Muscle layer of colon (tissue), 2 donors: ENCODE measurements around the gene EMC8.

Source experiments
- H3K27ac ChIP-seq: one replicate; pipeline ENCODE4 v1.7.0; 2013; ENCODE audit warnings: low read depth, mild to moderate bottlenecking, low read length, moderate library complexity
- H3K27me3 ChIP-seq, 2 donors: one replicate each; pipeline ENCODE4 v1.7.0; 2013; ENCODE audit warnings: low read length in 2 of 2, mild to moderate bottlenecking in 2 of 2; ENCODE audit not compliant: insufficient read depth in 2 of 2, control insufficient read depth in 1 of 2
- H3K36me3 ChIP-seq: one replicate; pipeline ENCODE4 v1.7.0; 2013; ENCODE audit warnings: mild to moderate bottlenecking, low read length; ENCODE audit not compliant: insufficient read depth
- H3K4me1 ChIP-seq: one replicate; pipeline ENCODE4 v1.7.0; 2013; ENCODE audit warnings: mild to moderate bottlenecking, low read length; ENCODE audit not compliant: insufficient read depth
- H3K4me3 ChIP-seq, 2 donors: one replicate each; pipeline ENCODE4 v1.7.0; 2013; ENCODE audit warnings: low read length in 2 of 2, low read depth in 1 of 2, mild to moderate bottlenecking in 1 of 2, moderate library complexity in 1 of 2
- H3K9ac ChIP-seq: one replicate; pipeline ENCODE4 v1.7.0; 2013; ENCODE audit warnings: low read length
- H3K9me3 ChIP-seq: one replicate; pipeline ENCODE4 v1.7.0; 2013; ENCODE audit warnings: mild to moderate bottlenecking, low read length
- donor health status: abdominal sarcoma.
- donor health status: Adenocarcinoma of cecum.

EMC8 gene

GRCh38 chr16:85733839-85734170 lies 65.5 kb downstream of the EMC8 start:
- H3K4me1 ChIP-seq, result no peaks in the 10 kb centered on the region
- H3K27ac ChIP-seq, result no peak overlapping the region
- H3K9me3 ChIP-seq, result no peaks in the 10 kb centered on the region

GRCh38 chr16:85733155-85733838 lies 66.0 kb downstream of the EMC8 start:
- Histone ChIP-seq H3K4me1 (no peaks in the 10 kb centered on the region), H3K4me3 (no peak overlapping the region), H3K9me3 (no peaks in the 10 kb centered on the region), H3K27me3 (no peaks in the 10 kb centered on the region), H3K9ac (no peak overlapping the region), H3K36me3 (no peaks in the 10 kb centered on the region), H3K27ac (no peak overlapping the region)

More at GRCh38 chr16:85733839-85734170, 65.5 kb downstream of the EMC8 start:
- Histone ChIP-seq H3K27me3 (no peaks in the 10 kb centered on the region), H3K36me3 (no peaks in the 10 kb centered on the region), H3K9ac (no peak overlapping the region), H3K4me3 (no peak overlapping the region)

GRCh38 chr16:85731179-85731578 lies 68.2 kb downstream of the EMC8 start:
- Histone ChIP-seq H3K9ac (no peak overlapping the region), H3K27me3 (no peaks in the 10 kb centered on the region), H3K4me1 (no peaks in the 10 kb centered on the region), H3K9me3 (no peaks in the 10 kb centered on the region), H3K36me3 (no peaks in the 10 kb centered on the region), H3K4me3 (no peak overlapping the region), H3K27ac (no peak overlapping the region)

GRCh38 chr16:85730186-85730465 lies 69.2 kb downstream of the EMC8 start:
- H3K9ac ChIP-seq, result no peak overlapping the region
- no peaks in the 10 kb centered on the region for H3K4me1 ChIP-seq
- no peak overlapping the region for H3K4me3 ChIP-seq
- no peaks in the 10 kb centered on the region for H3K9me3 ChIP-seq
- no peak overlapping the region for H3K27ac ChIP-seq
- H3K27me3 ChIP-seq, result no peaks in the 10 kb centered on the region
- no peaks in the 10 kb centered on the region for H3K36me3 ChIP-seq

GRCh38 chr16:85729452-85730185 lies 69.7 kb downstream of the EMC8 start:
- no peaks in the 10 kb centered on the region for H3K4me1 ChIP-seq
- no peak overlapping the region for H3K27ac ChIP-seq
- H3K9ac ChIP-seq, result no peak overlapping the region
- H3K36me3 ChIP-seq, result no peaks in the 10 kb centered on the region
- no peak overlapping the region for H3K4me3 ChIP-seq
- no peaks in the 10 kb centered on the region for H3K9me3 ChIP-seq
- H3K27me3 ChIP-seq, result no peaks in the 10 kb centered on the region

- no peaks in the 10 kb centered on the region for H3K9me3 ChIP-seq
- no peak overlapping the region for H3K9ac ChIP-seq
- no peak overlapping the region for H3K4me3 ChIP-seq
- no peaks in the 10 kb centered on the region for H3K4me1 ChIP-seq
- no peaks in the 10 kb centered on the region for H3K27me3 ChIP-seq
- H3K27ac ChIP-seq, result no peak overlapping the region
- H3K36me3 ChIP-seq, result no peaks in the 10 kb centered on the region
Measured at GRCh38 chr16:85728879-85729278, 70.5 kb downstream of the EMC8 start.
